H9 (cell line): ENCODE measurements around the gene MYO5B. TPM values are rescaled to one million over a fixed set of nuclear protein-coding genes. Genes with fewer than 3 reads are reported as not detected.

Source experiments
- DNase-seq: peaks from one replicate; pipeline ENCODE4 v3.0.0-alpha.2; 2017
- H2AFZ ChIP-seq: one replicate; pipeline ENCODE4 v1.6.1; 2013; ENCODE audit warnings: mild to moderate bottlenecking, low read length, control low read depth, moderate library complexity
- H2AK5ac ChIP-seq: 2 replicates; pipeline ENCODE4 v1.6.1; 2013; ENCODE audit warnings: low read length, control low read depth, mixed read lengths; ENCODE audit not compliant: insufficient read length
- H2BK120ac ChIP-seq: one replicate; pipeline ENCODE4 v1.6.1; 2013; ENCODE audit warnings: low read depth, mild to moderate bottlenecking, low read length, control low read depth, inconsistent platforms; ENCODE audit not compliant: poor library complexity, severe bottlenecking
- H2BK12ac ChIP-seq: 2 replicates; pipeline ENCODE4 v1.6.1; 2013; ENCODE audit warnings: low read length, control low read depth, mixed read lengths, low read depth; ENCODE audit not compliant: insufficient read length
- H2BK15ac ChIP-seq: 2 replicates; pipeline ENCODE4 v1.6.1; 2013; ENCODE audit warnings: low read depth, low read length, control low read depth
- H2BK20ac ChIP-seq: one replicate; pipeline ENCODE4 v1.6.1; 2013; ENCODE audit warnings: low read depth, mild to moderate bottlenecking, low read length, control low read depth, inconsistent platforms; ENCODE audit not compliant: poor library complexity, severe bottlenecking
- H2BK5ac ChIP-seq: 2 replicates; pipeline ENCODE4 v1.6.1; 2013; ENCODE audit warnings: low read length, control low read depth, mixed read lengths; ENCODE audit not compliant: insufficient read length
- H3K14ac ChIP-seq: 2 replicates; pipeline ENCODE4 v1.6.1; 2013; ENCODE audit warnings: low read length, control low read depth; ENCODE audit not compliant: insufficient read depth
- H3K18ac ChIP-seq: 2 replicates; pipeline ENCODE4 v1.6.1; 2013; ENCODE audit warnings: low read depth, mild to moderate bottlenecking, mixed read lengths, low read length, control low read depth; ENCODE audit not compliant: insufficient read length
- H3K23ac ChIP-seq: 2 replicates; pipeline ENCODE4 v1.6.1; 2013; ENCODE audit warnings: low read length, control low read depth, mixed read lengths, low read depth; ENCODE audit not compliant: insufficient read length
- H3K23me2 ChIP-seq: 2 replicates; pipeline ENCODE4 v1.6.1; 2013; ENCODE audit warnings: low read depth, mild to moderate bottlenecking, mixed read lengths, low read length, control low read depth; ENCODE audit not compliant: insufficient read length, poor library complexity, severe bottlenecking
- H3K27ac ChIP-seq: 2 replicates; pipeline ENCODE4 v1.5.1; 2013; ENCODE audit warnings: low read length, control low read depth, mixed read lengths, low read depth; ENCODE audit not compliant: insufficient read length
- H3K27me3 ChIP-seq: 2 replicates; pipeline ENCODE4 v1.6.1; 2013; ENCODE audit warnings: low read length, control low read depth, inconsistent platforms; ENCODE audit not compliant: insufficient read depth
- H3K4ac ChIP-seq: 2 replicates; pipeline ENCODE4 v1.6.1; 2013; ENCODE audit warnings: low read depth, mild to moderate bottlenecking, control low read depth, inconsistent platforms, low read length, moderate library complexity
- H3K4me1 ChIP-seq: 2 replicates; pipeline ENCODE4 v1.6.1; 2013; ENCODE audit warnings: low read length, control low read depth, inconsistent platforms; ENCODE audit not compliant: insufficient read depth
- H3K4me2 ChIP-seq: 2 replicates; pipeline ENCODE4 v1.6.1; 2013; ENCODE audit warnings: low read length, control low read depth, mixed read lengths; ENCODE audit not compliant: insufficient read length, insufficient read depth
- H3K56ac ChIP-seq: 2 replicates; pipeline ENCODE4 v1.6.1; 2013; ENCODE audit warnings: low read depth, mild to moderate bottlenecking, mixed read lengths, low read length, control low read depth; ENCODE audit not compliant: insufficient read length
- H3K79me1 ChIP-seq: 2 replicates; pipeline ENCODE4 v1.6.1; 2013; ENCODE audit warnings: low read depth, mild to moderate bottlenecking, moderate library complexity, low read length, control low read depth, inconsistent platforms; ENCODE audit not compliant: insufficient read depth, poor library complexity, severe bottlenecking
- H3K79me2 ChIP-seq: 2 replicates; pipeline ENCODE4 v1.6.1; 2013; ENCODE audit warnings: low read length, control low read depth, inconsistent platforms; ENCODE audit not compliant: insufficient read depth
- H3K9ac ChIP-seq: 2 replicates; pipeline ENCODE4 v1.6.1; 2013; ENCODE audit warnings: low read length, control low read depth, mixed read lengths; ENCODE audit not compliant: insufficient read length; ENCODE audit errors: extremely low read depth
- H3K9me3 ChIP-seq: one replicate; pipeline ENCODE4 v1.6.1; 2013; ENCODE audit warnings: low read depth, low read length, inconsistent platforms; ENCODE audit not compliant: control insufficient read depth
- H3T11ph ChIP-seq: one replicate; pipeline ENCODE4 v1.6.1; 2013; ENCODE audit warnings: mild to moderate bottlenecking, low read length, control low read depth, inconsistent platforms
- H4K20me1 ChIP-seq: one replicate; pipeline ENCODE4 v1.6.1; 2013; ENCODE audit not compliant: control insufficient read depth, insufficient read length, insufficient read depth
- H4K5ac ChIP-seq: 2 replicates; pipeline ENCODE4 v1.6.1; 2013; ENCODE audit warnings: low read depth, mild to moderate bottlenecking, mixed read lengths, low read length, control low read depth; ENCODE audit not compliant: insufficient read length
- H4K8ac ChIP-seq: replicated peaks from 2 replicates; pipeline ENCODE4 v1.6.1; 2013; ENCODE audit warnings: low read length, control low read depth, mixed read lengths, low read depth; ENCODE audit not compliant: insufficient read length
- H4K91ac ChIP-seq: 2 replicates; pipeline ENCODE4 v1.6.1; 2013; ENCODE audit warnings: low read depth, mild to moderate bottlenecking, moderate library complexity, mixed read lengths, low read length, control low read depth; ENCODE audit not compliant: insufficient read length
- H3K27ac Mint-ChIP-seq, 3 experiments: 2 replicates in 2 of 3; 3 replicates in 1 of 3; pipeline ENCODE4 v1.8.0; 2020 to 2021; ENCODE audit warnings: mixed read lengths in 3 of 3, mild to moderate bottlenecking in 1 of 3, moderate library complexity in 1 of 3
- H3K27me3 Mint-ChIP-seq: 2 replicates; pipeline ENCODE4 v1.8.0; 2021; ENCODE audit warnings: low read depth, mild to moderate bottlenecking, moderate library complexity, mixed read lengths
- H3K36me3 Mint-ChIP-seq, 3 experiments: 2 replicates in 2 of 3; 3 replicates in 1 of 3; pipeline ENCODE4 v1.8.0; 2020 to 2021; ENCODE audit warnings: low read depth in 3 of 3, mixed read lengths in 3 of 3; ENCODE audit not compliant: insufficient read depth in 1 of 3
- H3K4me1 Mint-ChIP-seq, 2 experiments: 2 replicates each; pipeline ENCODE4 v1.8.0; 2020; ENCODE audit warnings: mixed read lengths in 2 of 2
- H3K4me3 Mint-ChIP-seq, 2 experiments: 2 replicates in 1 of 2; 3 replicates in 1 of 2; pipeline ENCODE4 v1.8.0; 2020 to 2021; ENCODE audit warnings: mild to moderate bottlenecking in 2 of 2, mixed read lengths in 2 of 2, moderate library complexity in 1 of 2
- H3K9me3 Mint-ChIP-seq, 2 experiments: 2 replicates in 1 of 2; 3 replicates in 1 of 2; pipeline ENCODE4 v1.8.0; 2020; ENCODE audit warnings: mild to moderate bottlenecking in 2 of 2, mixed read lengths in 2 of 2, moderate library complexity in 1 of 2
- WGBS: extraction: QIAGEN DNeasy Blood & Tissue Kit; methylation state at CpG from one replicate; pipeline ENCODE4 v1.1.7; 2013; ENCODE audit warnings: missing lambda C conversion rate, low lambda C conversion rate, mixed read lengths; ENCODE audit not compliant: insufficient read length; ENCODE audit errors: extremely low coverage; 5-methylcytosine and 5-hydroxymethylcytosine counted together
- total RNA-seq: library from RNA; stranded (reverse); gene quantifications from 2 replicates; pipeline ENCODE4 v1.2.1, GENCODE V29; 2021
- TF ChIP-seq, protein P1 (sequence below): fragments of 200-600 bp; sonication (generic); conservative IDR thresholded peaks from 3 replicates; pipeline ENCODE4 v1.8.0; 2021; ENCODE audit warnings: antibody characterized with exemption, mild to moderate bottlenecking

MYO5B gene
- total RNA-seq, 1 experiment from 2014 or later, result 9.3 TPM

DNA sequence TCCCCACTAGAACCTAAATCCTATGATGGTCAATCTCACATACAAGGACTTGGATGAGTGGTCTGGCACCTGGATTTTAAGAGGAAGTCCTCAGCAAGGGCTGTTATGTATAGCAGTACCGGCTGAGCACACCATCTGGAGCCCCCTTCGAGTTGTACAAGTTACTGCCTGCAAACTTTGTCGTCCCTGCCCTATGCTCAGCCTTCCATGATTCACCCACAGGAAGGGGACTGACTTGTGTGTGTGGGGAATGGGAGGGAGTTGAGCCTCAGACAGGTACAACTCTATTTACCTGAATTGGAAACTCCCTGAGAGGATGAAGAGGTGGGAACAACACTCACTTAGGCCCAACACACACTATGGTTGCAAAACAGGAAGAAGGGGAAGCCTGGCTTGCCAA lies 186.6 kb downstream of the MYO5B start:
- H2BK12ac ChIP-seq, result no peak overlapping the region
- peaks cover 3 to 11% of the 10 kb centered on the region in 2 experiments; a peak in 3 of 4 replicates for H3K4me1 Mint-ChIP-seq
- no peak overlapping the region for H2AK5ac ChIP-seq
- H3K4ac ChIP-seq, result no peak overlapping the region
- no peak overlapping the region for H3T11ph ChIP-seq
- H4K20me1 ChIP-seq, result no peaks in the 10 kb centered on the region
- H3K4me2 ChIP-seq, result no peak overlapping the region
- no peak overlapping the region for H3K4me3 Mint-ChIP-seq
- no peak overlapping the region for H3K18ac ChIP-seq
- TF ChIP-seq, protein P1, sequence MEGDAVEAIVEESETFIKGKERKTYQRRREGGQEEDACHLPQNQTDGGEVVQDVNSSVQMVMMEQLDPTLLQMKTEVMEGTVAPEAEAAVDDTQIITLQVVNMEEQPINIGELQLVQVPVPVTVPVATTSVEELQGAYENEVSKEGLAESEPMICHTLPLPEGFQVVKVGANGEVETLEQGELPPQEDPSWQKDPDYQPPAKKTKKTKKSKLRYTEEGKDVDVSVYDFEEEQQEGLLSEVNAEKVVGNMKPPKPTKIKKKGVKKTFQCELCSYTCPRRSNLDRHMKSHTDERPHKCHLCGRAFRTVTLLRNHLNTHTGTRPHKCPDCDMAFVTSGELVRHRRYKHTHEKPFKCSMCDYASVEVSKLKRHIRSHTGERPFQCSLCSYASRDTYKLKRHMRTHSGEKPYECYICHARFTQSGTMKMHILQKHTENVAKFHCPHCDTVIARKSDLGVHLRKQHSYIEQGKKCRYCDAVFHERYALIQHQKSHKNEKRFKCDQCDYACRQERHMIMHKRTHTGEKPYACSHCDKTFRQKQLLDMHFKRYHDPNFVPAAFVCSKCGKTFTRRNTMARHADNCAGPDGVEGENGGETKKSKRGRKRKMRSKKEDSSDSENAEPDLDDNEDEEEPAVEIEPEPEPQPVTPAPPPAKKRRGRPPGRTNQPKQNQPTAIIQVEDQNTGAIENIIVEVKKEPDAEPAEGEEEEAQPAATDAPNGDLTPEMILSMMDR, result no peak
- H3K23me2 ChIP-seq, result no peaks in the 10 kb centered on the region
- H3K27ac ChIP-seq, result no peak overlapping the region
- no peaks in the 10 kb centered on the region for H3K79me2 ChIP-seq
- no peaks in the 10 kb centered on the region for H3K36me3 Mint-ChIP-seq
- H2BK20ac ChIP-seq, result no peak overlapping the region
- no peak overlapping the region for H4K8ac ChIP-seq
- no peaks in the 10 kb centered on the region for H3K9me3 Mint-ChIP-seq
- no peak overlapping the region for H3K9ac ChIP-seq
- no peak overlapping the region for H3K27ac Mint-ChIP-seq
- no peak overlapping the region for H2BK120ac ChIP-seq
- no peak overlapping the region for H2BK15ac ChIP-seq
- no peaks in the 10 kb centered on the region for H3K9me3 ChIP-seq
- no peaks in the 10 kb centered on the region for H3K27me3 ChIP-seq
- H4K91ac ChIP-seq, result no peak overlapping the region
- H3K79me1 ChIP-seq, result no peaks in the 10 kb centered on the region
- no peak overlapping the region for H3K56ac ChIP-seq
- no peaks in the 10 kb centered on the region; the same call in 1 of the 2 replicates for H3K4me1 ChIP-seq
- WGBS, result no CpG with 5 or more reads among the region's 3 CpGs
- no peak overlapping the region for H3K14ac ChIP-seq
- no peak for DNase-seq
- no peak overlapping the region for H2AFZ ChIP-seq
- H2BK5ac ChIP-seq, result no peak overlapping the region
- no peaks in the 10 kb centered on the region; the same call in none of the 2 replicates for H3K27me3 Mint-ChIP-seq
- no peak overlapping the region for H3K23ac ChIP-seq
- no peak overlapping the region for H4K5ac ChIP-seq
